ENCODE data around the gene LRGUK.

- TF ChIP-seq, protein P1, sequence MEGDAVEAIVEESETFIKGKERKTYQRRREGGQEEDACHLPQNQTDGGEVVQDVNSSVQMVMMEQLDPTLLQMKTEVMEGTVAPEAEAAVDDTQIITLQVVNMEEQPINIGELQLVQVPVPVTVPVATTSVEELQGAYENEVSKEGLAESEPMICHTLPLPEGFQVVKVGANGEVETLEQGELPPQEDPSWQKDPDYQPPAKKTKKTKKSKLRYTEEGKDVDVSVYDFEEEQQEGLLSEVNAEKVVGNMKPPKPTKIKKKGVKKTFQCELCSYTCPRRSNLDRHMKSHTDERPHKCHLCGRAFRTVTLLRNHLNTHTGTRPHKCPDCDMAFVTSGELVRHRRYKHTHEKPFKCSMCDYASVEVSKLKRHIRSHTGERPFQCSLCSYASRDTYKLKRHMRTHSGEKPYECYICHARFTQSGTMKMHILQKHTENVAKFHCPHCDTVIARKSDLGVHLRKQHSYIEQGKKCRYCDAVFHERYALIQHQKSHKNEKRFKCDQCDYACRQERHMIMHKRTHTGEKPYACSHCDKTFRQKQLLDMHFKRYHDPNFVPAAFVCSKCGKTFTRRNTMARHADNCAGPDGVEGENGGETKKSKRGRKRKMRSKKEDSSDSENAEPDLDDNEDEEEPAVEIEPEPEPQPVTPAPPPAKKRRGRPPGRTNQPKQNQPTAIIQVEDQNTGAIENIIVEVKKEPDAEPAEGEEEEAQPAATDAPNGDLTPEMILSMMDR (IDR thresholded peaks at IDR 0.05), result no peak
- TF ChIP-seq EZH2 (IDR thresholded peaks at IDR 0.05; ENCODE audit: borderline replicate concordance, insufficient read depth, low read depth, low read length, poor library complexity, severe bottlenecking), result no peak
These were observed 66.1 kb downstream of the LRGUK start for GRCh38 chr7:134193240-134193639.
